ENCODE results near the gene CARM1. TPM values are rescaled to one million over a fixed set of nuclear protein-coding genes. Genes with fewer than 3 reads are reported as not detected.
"Not testable (repeated sequence)": the region's sequence is repeated elsewhere in the genome, so short reads cannot be mapped to it uniquely, and the experiment has no call there.

Gene CARM1
- total RNA-seq, 5 donors from 2014 or later (not counting 1 experiment from before 2014, with no cell fraction given) = 22.3 to 35.2 (median 30.8) TPM

DNA sequence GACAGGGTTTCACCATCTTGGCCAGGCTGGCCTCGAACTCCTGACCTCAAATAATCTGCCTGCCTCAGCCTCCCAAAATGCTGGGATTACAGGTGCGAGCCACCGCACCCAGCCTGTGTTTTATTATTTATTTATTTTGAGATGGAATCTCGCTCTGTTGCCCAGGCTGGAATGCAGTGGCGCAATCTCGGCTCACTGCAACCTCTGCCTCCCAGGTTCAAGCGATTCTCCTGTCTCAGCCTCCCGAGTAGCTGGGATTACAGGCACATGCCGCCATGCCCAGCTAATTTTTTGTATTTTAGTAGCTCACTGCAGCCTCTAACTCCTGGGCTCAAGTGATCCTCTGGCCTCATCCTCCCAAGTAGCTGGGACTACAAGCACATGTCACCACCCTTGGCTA is 6.3 kb downstream of the CARM1 start:
- H3K4me3 Mint-ChIP-seq; H3K27ac Mint-ChIP-seq; H3K4me3 ChIP-seq (ENCODE audit: control insufficient read depth in 1 of 2, extremely low read depth in 1 of 2, low read length in 1 of 2); H3K27ac ChIP-seq (ENCODE audit: low read length); DNase-seq; H3K36me3 ChIP-seq (ENCODE audit: control insufficient read depth in 2 of 2, extremely low read depth in 1 of 2, insufficient read depth in 1 of 2, low read length in 1 of 2); H3K9me3 Mint-ChIP-seq; H3K27me3 Mint-ChIP-seq; H3K9me3 ChIP-seq; H3K36me3 Mint-ChIP-seq; H3K27me3 ChIP-seq (replicated peaks in 1 of 2; ENCODE audit: control insufficient read depth in 2 of 2, extremely low read depth in 1 of 2, insufficient read depth in 2 of 2, low read length in 1 of 2); ATAC-seq (replicated peaks in 1 of 4): not testable (repeated sequence)
- CTCF ChIA-PET = interaction anchor here in 1 of 2 donors (0.6 kb wide), 1 partner anchor 17 kb away, joined by 3 read pairs; no protein-coding TSS in a partner anchor
- 92% methylated on average over 2 of the region's 9 CpGs for WGBS (ENCODE audit: insufficient coverage)
- H3K4me1 ChIP-seq (ENCODE audit: control insufficient read depth in 1 of 2, extremely low read depth in 1 of 2, insufficient read depth in 2 of 2, low read length in 2 of 2) = peaks cover 5 to 22% of the 10 kb centered on the region in 2 experiments
- peaks cover 12 to 31% (median 30%) of the 10 kb centered on the region in 3 donors for H3K4me1 Mint-ChIP-seq
- POLR2A ChIA-PET = interaction anchor here in 1 of 2 donors (0.6 kb wide), 1 partner anchor 863 kb away, joined by 4 read pairs; no protein-coding TSS in a partner anchor

DNA sequence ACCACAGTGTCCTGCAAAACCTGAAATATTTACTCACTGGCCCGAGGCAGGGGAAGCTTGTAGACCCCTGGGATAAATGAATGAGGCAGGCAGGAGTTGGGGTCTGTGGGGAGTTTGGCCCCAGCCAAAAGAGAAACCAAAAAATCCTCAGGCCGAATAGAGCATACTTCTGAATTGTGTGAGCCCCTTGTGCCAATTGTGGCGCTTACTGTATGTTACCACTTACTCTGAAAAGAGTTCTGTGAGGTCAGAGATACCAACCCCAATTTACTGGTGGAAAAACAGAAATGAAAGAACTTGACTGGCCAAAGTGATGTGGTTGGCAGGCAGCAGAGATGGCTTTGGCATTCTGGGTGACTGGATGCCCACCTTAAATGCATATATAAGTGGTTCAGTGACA is 6.9 kb downstream of the CARM1 start:
- 60% methylated on average over 1 of the region's 3 CpGs for WGBS (ENCODE audit: insufficient coverage)
- CTCF ChIA-PET = no interaction called here
- no peak overlapping the region for H3K4me3 ChIP-seq (ENCODE audit: control insufficient read depth in 1 of 2, extremely low read depth in 1 of 2, low read length in 1 of 2)
- no peaks in the 10 kb centered on the region for H3K36me3 Mint-ChIP-seq
- H3K9me3 Mint-ChIP-seq = no peaks in the 10 kb centered on the region
- ATAC-seq (replicated peaks in 1 of 4) (no peak), DNase-seq (no peak)
- no peaks in the 10 kb centered on the region for H3K36me3 ChIP-seq (ENCODE audit: control insufficient read depth in 2 of 2, extremely low read depth in 1 of 2, insufficient read depth in 1 of 2, low read length in 1 of 2)
- H3K27ac ChIP-seq (ENCODE audit: low read length) = no peak overlapping the region
- no peaks in the 10 kb centered on the region for H3K27me3 Mint-ChIP-seq
- H3K27me3 ChIP-seq (replicated peaks in 1 of 2; ENCODE audit: control insufficient read depth in 2 of 2, extremely low read depth in 1 of 2, insufficient read depth in 2 of 2, low read length in 1 of 2) = no peaks in the 10 kb centered on the region
- peaks cover 8 to 27% (median 24%) of the 10 kb centered on the region in 3 donors for H3K4me1 Mint-ChIP-seq
- H3K4me1 ChIP-seq (ENCODE audit: control insufficient read depth in 1 of 2, extremely low read depth in 1 of 2, insufficient read depth in 2 of 2, low read length in 2 of 2) = peaks cover 0 to 16% of the 10 kb centered on the region in 2 experiments
- POLR2A ChIA-PET = no interaction called here
- H3K27ac Mint-ChIP-seq = no peak overlapping the region
- no peak overlapping the region for H3K4me3 Mint-ChIP-seq
- H3K9me3 ChIP-seq = no peaks in the 10 kb centered on the region

DNA sequence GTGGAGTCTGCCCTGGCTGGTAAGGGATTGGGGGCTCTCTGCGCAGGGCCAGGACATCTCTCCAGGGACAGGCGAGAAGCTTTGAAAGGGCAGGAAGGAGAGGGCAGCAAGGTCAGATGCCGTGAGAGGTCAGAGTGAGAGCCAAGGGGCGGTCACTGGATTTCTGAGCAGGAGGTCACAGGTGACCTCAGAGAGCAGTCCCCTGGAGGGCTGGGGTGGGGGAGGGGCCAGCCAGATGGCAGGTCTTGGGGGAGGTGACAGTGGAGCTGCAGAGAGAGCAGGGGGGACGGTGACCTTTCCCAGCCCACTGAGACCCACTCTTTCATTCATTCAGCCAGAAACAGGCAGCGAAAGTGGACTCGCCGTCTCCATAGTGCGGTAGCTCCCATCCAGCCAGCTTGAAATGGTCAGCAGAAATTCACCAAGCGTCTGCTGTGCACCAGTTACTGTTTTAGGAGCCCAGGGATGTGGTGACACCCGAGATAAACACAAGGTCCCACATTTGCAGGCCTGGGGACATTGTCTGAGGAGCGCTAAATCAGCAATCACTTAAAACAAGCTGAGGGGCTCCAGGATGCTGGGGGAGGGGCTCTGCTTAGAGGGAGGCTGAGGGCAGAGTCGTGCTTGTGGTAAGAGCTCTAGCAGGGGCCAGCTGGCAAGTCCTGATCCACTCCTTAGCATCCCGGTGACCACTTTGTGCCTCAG is 10.2 kb downstream of the CARM1 start:
- POLR2A ChIA-PET = no interaction called here
- H3K9me3 ChIP-seq = no peaks in the 10 kb centered on the region

DNA sequence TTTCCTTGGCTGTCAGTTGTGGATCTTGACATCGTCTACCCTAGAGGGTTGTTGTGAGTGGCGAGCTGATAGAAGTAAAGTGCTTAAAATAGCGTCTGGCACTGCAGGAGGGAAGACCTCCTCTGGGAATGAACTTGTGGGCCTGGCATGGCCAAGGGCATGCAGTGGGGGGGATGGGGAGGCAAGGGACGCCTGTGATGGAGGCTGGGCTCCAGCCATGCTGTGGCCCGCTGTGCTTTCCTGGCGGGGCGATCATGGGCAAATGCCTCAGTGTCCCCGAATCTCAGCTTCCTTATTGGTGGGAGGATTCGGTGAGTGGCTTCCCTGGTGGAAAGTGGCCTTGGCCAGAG is 10.7 kb downstream of the CARM1 start:
- H3K27me3 ChIP-seq (replicated peaks in 1 of 2; ENCODE audit: control insufficient read depth in 2 of 2, extremely low read depth in 1 of 2, insufficient read depth in 2 of 2, low read length in 1 of 2) = no peaks in the 10 kb centered on the region
- 92% methylated on average over 4 of the region's 9 CpGs for WGBS (ENCODE audit: insufficient coverage)
- Mint-ChIP-seq H3K9me3 (no peaks in the 10 kb centered on the region), H3K27me3 (no peaks in the 10 kb centered on the region), H3K27ac (no peak overlapping the region), H3K36me3 (no peaks in the 10 kb centered on the region), H3K4me3 (no peak overlapping the region), H3K4me1 (peaks cover 8 to 18% (median 18%) of the 10 kb centered on the region in 3 donors)
- no peak overlapping the region for H3K4me3 ChIP-seq (ENCODE audit: control insufficient read depth in 1 of 2, extremely low read depth in 1 of 2, low read length in 1 of 2)
- H3K27ac ChIP-seq (ENCODE audit: low read length) = no peak overlapping the region
- ATAC-seq (replicated peaks in 1 of 4) (no peak), DNase-seq (no peak)
- ChIA-PET CTCF (no interaction called here), POLR2A (no interaction called here)
- H3K4me1 ChIP-seq (ENCODE audit: control insufficient read depth in 1 of 2, extremely low read depth in 1 of 2, insufficient read depth in 2 of 2, low read length in 2 of 2) = peaks cover 0 to 11% of the 10 kb centered on the region in 2 experiments
- no peaks in the 10 kb centered on the region for H3K36me3 ChIP-seq (ENCODE audit: control insufficient read depth in 2 of 2, extremely low read depth in 1 of 2, insufficient read depth in 1 of 2, low read length in 1 of 2)
- H3K9me3 ChIP-seq = no peaks in the 10 kb centered on the region

More for the DNA sequence above, 10.2 kb downstream of the CARM1 start:
- H3K27ac Mint-ChIP-seq = no peak overlapping the region
- peaks cover 8 to 22% (median 22%) of the 10 kb centered on the region in 3 donors for H3K4me1 Mint-ChIP-seq
- no peaks in the 10 kb centered on the region for H3K36me3 Mint-ChIP-seq
- CTCF ChIA-PET = no interaction called here
- Histone ChIP-seq H3K4me3 (ENCODE audit: control insufficient read depth in 1 of 2, extremely low read depth in 1 of 2, low read length in 1 of 2) (no peak overlapping the region), H3K36me3 (ENCODE audit: control insufficient read depth in 2 of 2, extremely low read depth in 1 of 2, insufficient read depth in 1 of 2, low read length in 1 of 2) (no peaks in the 10 kb centered on the region), H3K27ac (ENCODE audit: low read length) (no peak overlapping the region), H3K4me1 (ENCODE audit: control insufficient read depth in 1 of 2, extremely low read depth in 1 of 2, insufficient read depth in 2 of 2, low read length in 2 of 2) (peaks cover 0 to 11% of the 10 kb centered on the region in 2 experiments), H3K27me3 (replicated peaks in 1 of 2; ENCODE audit: control insufficient read depth in 2 of 2, extremely low read depth in 1 of 2, insufficient read depth in 2 of 2, low read length in 1 of 2) (no peaks in the 10 kb centered on the region)
- WGBS (ENCODE audit: insufficient coverage) = 90% methylated on average over 11 of the region's 14 CpGs
- H3K9me3 Mint-ChIP-seq = no peaks in the 10 kb centered on the region
- no peaks in the 10 kb centered on the region for H3K27me3 Mint-ChIP-seq
- H3K4me3 Mint-ChIP-seq = no peak overlapping the region
- no peak for DNase-seq
- no peak for ATAC-seq (replicated peaks in 1 of 4)

DNA sequence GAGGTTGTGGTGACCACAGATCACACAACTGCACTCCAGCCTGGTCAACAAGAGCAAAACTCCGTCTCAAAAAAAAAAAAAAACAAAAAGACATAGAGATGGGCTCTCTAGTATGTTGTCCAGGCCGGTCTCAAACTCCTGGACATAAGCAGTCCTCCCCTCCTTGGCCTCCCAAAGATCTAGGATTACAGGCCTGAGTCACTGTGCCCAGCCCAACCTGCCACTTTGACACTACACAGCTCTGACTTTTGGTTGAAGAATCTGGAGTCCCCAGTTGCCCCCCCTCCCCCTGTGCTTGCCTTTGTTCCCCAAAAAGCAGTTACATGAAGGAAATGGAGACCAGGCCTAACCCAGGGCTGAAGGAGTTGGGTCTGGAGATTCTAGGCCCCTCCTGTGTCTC is 12.9 kb downstream of the CARM1 start:
- CTCF ChIA-PET = no interaction called here
- no peak overlapping the region for H3K27ac Mint-ChIP-seq
- POLR2A ChIA-PET = no interaction called here
- DNase-seq (no peak), ATAC-seq (replicated peaks in 1 of 4) (no peak)
- H3K36me3 Mint-ChIP-seq = no peaks in the 10 kb centered on the region
- no peak overlapping the region for H3K4me3 ChIP-seq (ENCODE audit: control insufficient read depth in 1 of 2, extremely low read depth in 1 of 2, low read length in 1 of 2)
- H3K27me3 ChIP-seq (replicated peaks in 1 of 2; ENCODE audit: control insufficient read depth in 2 of 2, extremely low read depth in 1 of 2, insufficient read depth in 2 of 2, low read length in 1 of 2) = no peaks in the 10 kb centered on the region
- peaks cover 0 to 2% of the 10 kb centered on the region in 2 experiments for H3K4me1 ChIP-seq (ENCODE audit: control insufficient read depth in 1 of 2, extremely low read depth in 1 of 2, insufficient read depth in 2 of 2, low read length in 2 of 2)
- H3K4me1 Mint-ChIP-seq = peaks cover 8 to 12% (median 10%) of the 10 kb centered on the region in 3 donors
- H3K9me3 ChIP-seq = no peaks in the 10 kb centered on the region
- no peaks in the 10 kb centered on the region for H3K27me3 Mint-ChIP-seq
- H3K9me3 Mint-ChIP-seq = no peaks in the 10 kb centered on the region
- H3K27ac ChIP-seq (ENCODE audit: low read length) = no peak overlapping the region
- H3K4me3 Mint-ChIP-seq = no peak overlapping the region
- no peaks in the 10 kb centered on the region for H3K36me3 ChIP-seq (ENCODE audit: control insufficient read depth in 2 of 2, extremely low read depth in 1 of 2, insufficient read depth in 1 of 2, low read length in 1 of 2)
- WGBS (ENCODE audit: insufficient coverage) = 83% methylated on average over 1 of the region's 2 CpGs

DNA sequence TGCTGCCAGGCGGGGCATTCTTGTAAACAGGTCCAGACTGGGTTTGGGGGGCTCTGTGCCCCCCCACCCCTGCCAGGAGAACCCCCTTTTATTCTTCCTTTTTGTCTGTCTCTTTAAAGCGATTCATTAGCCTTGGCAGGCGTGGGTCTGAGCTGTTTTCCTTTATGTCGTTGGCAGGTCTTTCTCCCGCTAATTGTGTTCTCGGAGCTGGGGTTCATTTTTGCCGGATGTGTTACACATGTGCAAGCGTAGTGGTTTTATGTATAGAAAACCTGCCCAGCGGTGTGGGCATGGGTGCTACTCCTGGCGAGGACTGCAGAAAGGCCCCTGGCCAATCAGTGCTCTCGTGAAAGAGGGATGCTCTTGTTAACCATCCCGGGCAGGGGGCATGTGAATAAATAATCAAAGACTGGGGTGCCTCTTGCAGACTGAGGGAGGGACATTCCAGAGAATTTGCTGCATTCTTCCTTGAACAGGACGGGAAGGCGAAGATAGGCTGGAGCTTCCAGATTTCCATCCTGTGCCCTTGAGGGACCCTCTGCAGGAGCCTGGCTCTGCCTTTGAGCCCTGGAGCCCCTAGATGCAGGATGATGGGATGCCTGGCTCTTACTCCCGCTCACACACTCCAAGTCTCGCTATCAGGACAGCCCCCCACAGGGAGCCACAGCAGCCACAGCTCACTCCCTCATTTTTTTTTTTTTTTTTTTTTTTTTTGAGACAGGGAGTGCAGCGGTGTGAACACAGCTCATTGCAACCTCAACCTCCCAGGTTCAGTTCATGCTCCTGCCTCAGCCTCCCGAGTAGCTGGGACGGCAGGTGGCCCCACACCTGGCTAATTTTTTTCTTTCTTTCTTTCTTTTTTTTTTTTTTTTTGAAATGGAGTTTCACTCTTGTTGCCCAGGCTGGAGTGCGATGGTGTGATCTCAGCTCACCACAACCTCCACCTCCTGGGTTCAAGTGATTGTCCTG is 14.1 kb downstream of the CARM1 start:
- peaks cover 3 to 9% (median 8%) of the 10 kb centered on the region in 3 donors for H3K4me1 Mint-ChIP-seq
- no peaks in the 10 kb centered on the region for H3K36me3 Mint-ChIP-seq
- POLR2A ChIA-PET = no interaction called here
- Histone ChIP-seq H3K36me3 (ENCODE audit: control insufficient read depth in 2 of 2, extremely low read depth in 1 of 2, insufficient read depth in 1 of 2, low read length in 1 of 2) (no peaks in the 10 kb centered on the region), H3K4me3 (ENCODE audit: control insufficient read depth in 1 of 2, extremely low read depth in 1 of 2, low read length in 1 of 2) (no peak overlapping the region), H3K27ac (ENCODE audit: low read length) (no peak overlapping the region), H3K4me1 (ENCODE audit: control insufficient read depth in 1 of 2, extremely low read depth in 1 of 2, insufficient read depth in 2 of 2, low read length in 2 of 2) (no peaks in the 10 kb centered on the region), H3K27me3 (replicated peaks in 1 of 2; ENCODE audit: control insufficient read depth in 2 of 2, extremely low read depth in 1 of 2, insufficient read depth in 2 of 2, low read length in 1 of 2) (no peaks in the 10 kb centered on the region), H3K9me3 (no peaks in the 10 kb centered on the region)
- CTCF ChIA-PET = interaction anchor here in 1 of 2 donors (0.6 kb wide), 1 partner anchor 567 kb away, joined by 5 read pairs; no protein-coding TSS in a partner anchor
- no peaks in the 10 kb centered on the region for H3K27me3 Mint-ChIP-seq
- no peak for DNase-seq
- no peaks in the 10 kb centered on the region for H3K9me3 Mint-ChIP-seq
- no peak overlapping the region for H3K27ac Mint-ChIP-seq
- no peak overlapping the region for H3K4me3 Mint-ChIP-seq
- 98% methylated on average over 12 of the region's 20 CpGs for WGBS (ENCODE audit: insufficient coverage)
- no peak for ATAC-seq (replicated peaks in 1 of 4)

Measured in T-cell (primary cell).